ENCODE measurements around the gene OLAH.

OLAH gene

GRCh38 chr10:15035385-15036301 lies 8.1 kb upstream of the OLAH start:
- Histone ChIP-seq H3K36me3 (ENCODE audit: insufficient read depth, low read length) (no peaks in the 10 kb centered on the region), H3K9ac (ENCODE audit: insufficient read length) (no peak overlapping the region), H3K4me3 (no peak overlapping the region), H3K27ac (no peak overlapping the region), H3K9me3 (ENCODE audit: low read depth, low read length) (no peaks in the 10 kb centered on the region)
- TF ChIP-seq FOXP2 (optimal IDR thresholded peaks at IDR 0.05; ENCODE audit: control extremely low read depth, extremely low read length, insufficient read depth), result no peak
- TF ChIP-seq EZH2 (IDR thresholded peaks at IDR 0.05), result no peak
- TF ChIP-seq POLR2AphosphoS5 (IDR thresholded peaks at IDR 0.05; ENCODE audit: borderline replicate concordance, low read depth, low read length), result no peak
- DNase-seq (ENCODE audit: low read depth, low spot score), result no peak

- H3K36me3 ChIP-seq (ENCODE audit: insufficient read depth, low read length), result no peaks in the 10 kb centered on the region
- H3K27ac ChIP-seq, result no peak overlapping the region
- TF ChIP-seq POLR2AphosphoS5 (IDR thresholded peaks at IDR 0.05; ENCODE audit: borderline replicate concordance, low read depth, low read length) (no peak), EZH2 (IDR thresholded peaks at IDR 0.05) (no peak), FOXP2 (optimal IDR thresholded peaks at IDR 0.05; ENCODE audit: control extremely low read depth, extremely low read length, insufficient read depth) (no peak)
- H3K9me3 ChIP-seq (ENCODE audit: low read depth, low read length), result no peaks in the 10 kb centered on the region
- no peak overlapping the region for H3K4me3 ChIP-seq
- no peak overlapping the region for H3K9ac ChIP-seq (ENCODE audit: insufficient read length)
- DNase-seq (ENCODE audit: low read depth, low spot score), result no peak
Observed at GRCh38 chr10:15037691-15038090, 6.1 kb upstream of the OLAH start.

- Histone ChIP-seq H3K9ac (ENCODE audit: insufficient read length) (no peak overlapping the region), H3K27ac (no peak overlapping the region), H3K4me3 (no peak overlapping the region), H3K36me3 (ENCODE audit: insufficient read depth, low read length) (no peaks in the 10 kb centered on the region), H3K9me3 (ENCODE audit: low read depth, low read length) (no peaks in the 10 kb centered on the region)
- TF ChIP-seq FOXP2 (optimal IDR thresholded peaks at IDR 0.05; ENCODE audit: control extremely low read depth, extremely low read length, insufficient read depth) (no peak), EZH2 (IDR thresholded peaks at IDR 0.05) (no peak), POLR2AphosphoS5 (IDR thresholded peaks at IDR 0.05; ENCODE audit: borderline replicate concordance, low read depth, low read length) (no peak)
- no peak for DNase-seq (ENCODE audit: low read depth, low spot score)
Observed at GRCh38 chr10:15038416-15038815, 5.3 kb upstream of the OLAH start.

GRCh38 chr10:15045380-15045779 lies 1.6 kb downstream of the OLAH start:
- TF ChIP-seq POLR2AphosphoS5 (IDR thresholded peaks at IDR 0.05; ENCODE audit: borderline replicate concordance, low read depth, low read length), result no peak
- Histone ChIP-seq H3K36me3 (ENCODE audit: insufficient read depth, low read length) (no peaks in the 10 kb centered on the region), H3K9me3 (ENCODE audit: low read depth, low read length) (no peaks in the 10 kb centered on the region), H3K27ac (no peak overlapping the region), H3K4me3 (no peak overlapping the region), H3K9ac (ENCODE audit: insufficient read length) (no peak overlapping the region)
- no peak for DNase-seq (ENCODE audit: low read depth, low spot score)

GRCh38 chr10:15046626-15047025 lies 2.9 kb downstream of the OLAH start:
- Histone ChIP-seq H3K36me3 (ENCODE audit: insufficient read depth, low read length) (no peaks in the 10 kb centered on the region), H3K27ac (no peak overlapping the region), H3K9me3 (ENCODE audit: low read depth, low read length) (no peaks in the 10 kb centered on the region), H3K4me3 (no peak overlapping the region), H3K9ac (ENCODE audit: insufficient read length) (no peak overlapping the region)
- no peak for TF ChIP-seq FOXP2 (optimal IDR thresholded peaks at IDR 0.05; ENCODE audit: control extremely low read depth, extremely low read length, insufficient read depth)
- TF ChIP-seq POLR2AphosphoS5 (IDR thresholded peaks at IDR 0.05; ENCODE audit: borderline replicate concordance, low read depth, low read length), result no peak
- DNase-seq (ENCODE audit: low read depth, low spot score), result no peak

GRCh38 chr10:15049533-15049932 lies 5.8 kb downstream of the OLAH start:
- no peak overlapping the region for H3K4me3 ChIP-seq
- H3K27ac ChIP-seq, result no peak overlapping the region
- no peaks in the 10 kb centered on the region for H3K36me3 ChIP-seq (ENCODE audit: insufficient read depth, low read length)
- no peak for TF ChIP-seq POLR2AphosphoS5 (IDR thresholded peaks at IDR 0.05; ENCODE audit: borderline replicate concordance, low read depth, low read length)
- TF ChIP-seq EZH2 (IDR thresholded peaks at IDR 0.05), result no peak
- no peak for TF ChIP-seq FOXP2 (optimal IDR thresholded peaks at IDR 0.05; ENCODE audit: control extremely low read depth, extremely low read length, insufficient read depth)
- no peak overlapping the region for H3K9ac ChIP-seq (ENCODE audit: insufficient read length)
- DNase-seq (ENCODE audit: low read depth, low spot score), result no peak
- no peaks in the 10 kb centered on the region for H3K9me3 ChIP-seq (ENCODE audit: low read depth, low read length)

- DNase-seq (ENCODE audit: low read depth, low spot score), result no peak
Observed at GRCh38 chr10:15052121-15052520, 8.4 kb downstream of the OLAH start.

GRCh38 chr10:15053061-15053460 lies 9.3 kb downstream of the OLAH start:
- H3K36me3 ChIP-seq (ENCODE audit: insufficient read depth, low read length), result no peaks in the 10 kb centered on the region
- H3K27ac ChIP-seq, result no peak overlapping the region
- DNase-seq (ENCODE audit: low read depth, low spot score), result no peak
- H3K9me3 ChIP-seq (ENCODE audit: low read depth, low read length), result no peaks in the 10 kb centered on the region
- no peak overlapping the region for H3K4me3 ChIP-seq
- TF ChIP-seq POLR2AphosphoS5 (IDR thresholded peaks at IDR 0.05; ENCODE audit: borderline replicate concordance, low read depth, low read length) (no peak), EZH2 (IDR thresholded peaks at IDR 0.05) (no peak), FOXP2 (optimal IDR thresholded peaks at IDR 0.05; ENCODE audit: control extremely low read depth, extremely low read length, insufficient read depth) (no peak)
- H3K9ac ChIP-seq (ENCODE audit: insufficient read length), result no peak overlapping the region

More at GRCh38 chr10:15052121-15052520, 8.4 kb downstream of the OLAH start:
- TF ChIP-seq EZH2 (IDR thresholded peaks at IDR 0.05) (no peak), FOXP2 (optimal IDR thresholded peaks at IDR 0.05; ENCODE audit: control extremely low read depth, extremely low read length, insufficient read depth) (no peak)
- Histone ChIP-seq H3K36me3 (ENCODE audit: insufficient read depth, low read length) (no peaks in the 10 kb centered on the region), H3K4me3 (no peak overlapping the region), H3K9me3 (ENCODE audit: low read depth, low read length) (no peaks in the 10 kb centered on the region), H3K27ac (no peak overlapping the region), H3K9ac (ENCODE audit: insufficient read length) (no peak overlapping the region)

- no peak for TF ChIP-seq EZH2 (IDR thresholded peaks at IDR 0.05)
- no peak for TF ChIP-seq POLR2AphosphoS5 (IDR thresholded peaks at IDR 0.05; ENCODE audit: borderline replicate concordance, low read depth, low read length)
- TF ChIP-seq FOXP2 (optimal IDR thresholded peaks at IDR 0.05; ENCODE audit: control extremely low read depth, extremely low read length, insufficient read depth), result no peak
- Histone ChIP-seq H3K36me3 (ENCODE audit: insufficient read depth, low read length) (no peaks in the 10 kb centered on the region), H3K4me3 (no peak overlapping the region), H3K27ac (no peak overlapping the region), H3K9ac (ENCODE audit: insufficient read length) (no peak overlapping the region), H3K9me3 (ENCODE audit: low read depth, low read length) (no peaks in the 10 kb centered on the region)
- no peak for DNase-seq (ENCODE audit: low read depth, low spot score)
Observed at GRCh38 chr10:15058689-15059088, 14.9 kb downstream of the OLAH start.

Measured in SK-N-MC (cell line).